HG02571 (cell line): ENCODE data around the gene RARRES2.
A peak's percentile ranks its signal among the peaks of the same experiment; 100 is the strongest.

ENCODE experiments used
- ATAC-seq: cut with Tn5 transposase; IDR thresholded peaks from one replicate; pipeline ENCODE4 v1.9.1; 2021; ENCODE audit warnings: mild to moderate bottlenecking, moderate library complexity; ENCODE audit not compliant: unreplicated experiment

The RARRES2 gene

DNA sequence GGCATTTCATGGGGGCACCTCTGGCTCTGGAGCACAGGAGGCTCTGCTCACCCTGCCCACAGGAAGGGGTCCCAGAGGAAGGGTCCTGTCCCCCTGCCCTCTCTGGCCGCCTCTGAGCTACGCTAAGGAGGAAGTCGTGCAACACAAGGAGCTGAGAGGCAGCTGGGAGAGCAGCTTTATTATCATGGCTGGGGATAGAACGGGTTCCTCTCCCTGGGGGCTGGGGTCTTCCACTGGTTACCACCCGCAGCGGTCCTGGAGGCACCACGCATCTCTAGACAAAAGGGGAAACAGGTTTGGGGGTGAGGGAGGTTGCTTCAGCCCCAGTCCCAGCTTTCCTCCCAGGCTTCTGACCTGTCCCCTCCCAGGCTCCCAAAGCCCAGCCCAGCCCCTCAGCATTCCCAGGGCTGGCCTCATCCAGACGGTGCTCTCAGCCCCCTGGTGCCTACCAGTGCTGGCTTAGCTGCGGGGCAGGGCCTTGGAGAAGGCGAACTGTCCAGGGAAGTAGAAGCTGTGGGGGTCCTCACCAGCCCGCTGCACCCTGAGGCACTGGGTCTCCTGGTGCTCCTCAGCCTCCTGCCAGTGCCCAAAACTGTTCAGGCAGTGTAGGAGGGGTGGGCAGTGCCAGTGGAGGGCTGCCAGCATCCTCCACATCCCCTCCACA, 3.1 kb downstream of the RARRES2 start:
- ATAC-seq: no peak

DNA sequence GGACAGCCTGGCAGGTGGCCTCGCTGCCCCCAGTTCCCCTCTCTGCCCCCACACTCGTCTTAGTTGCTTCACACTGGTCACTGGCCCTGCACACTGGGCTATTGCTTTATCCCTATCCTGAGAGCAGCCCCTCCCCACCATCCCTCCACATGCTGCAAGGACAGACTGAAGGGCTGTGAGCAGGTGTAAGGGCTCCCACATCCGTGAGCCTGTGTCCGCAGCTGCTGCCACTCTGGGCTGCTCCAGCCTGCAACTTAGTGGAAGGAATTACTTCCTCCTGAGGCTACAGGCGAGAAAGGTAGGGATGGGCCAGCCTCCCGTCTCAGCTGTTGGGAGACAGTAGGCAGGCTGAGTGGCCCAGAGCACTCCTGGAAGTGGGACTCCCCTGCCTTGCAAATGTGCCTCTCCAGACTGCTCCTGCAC, 3.8 kb downstream of the RARRES2 start:
- no peak for ATAC-seq

DNA sequence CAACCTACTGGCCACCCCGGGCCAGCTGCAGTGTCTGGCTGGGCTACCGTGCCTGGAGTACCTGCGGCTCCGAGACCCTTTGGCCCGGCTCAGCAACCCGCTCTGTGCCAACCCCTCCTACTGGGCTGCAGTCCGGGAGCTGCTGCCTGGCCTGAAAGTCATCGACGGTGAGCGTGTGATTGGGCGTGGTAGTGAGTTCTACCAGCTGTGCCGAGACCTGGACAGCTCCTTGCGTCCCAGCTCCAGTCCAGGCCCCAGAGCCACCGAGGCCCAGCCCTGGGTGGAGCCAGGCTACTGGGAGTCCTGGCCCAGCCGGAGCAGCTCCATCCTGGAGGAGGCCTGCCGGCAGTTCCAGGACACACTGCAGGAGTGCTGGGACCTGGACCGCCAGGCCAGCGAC, 4.2 kb downstream of the RARRES2 start:
- ATAC-seq: no peak

DNA sequence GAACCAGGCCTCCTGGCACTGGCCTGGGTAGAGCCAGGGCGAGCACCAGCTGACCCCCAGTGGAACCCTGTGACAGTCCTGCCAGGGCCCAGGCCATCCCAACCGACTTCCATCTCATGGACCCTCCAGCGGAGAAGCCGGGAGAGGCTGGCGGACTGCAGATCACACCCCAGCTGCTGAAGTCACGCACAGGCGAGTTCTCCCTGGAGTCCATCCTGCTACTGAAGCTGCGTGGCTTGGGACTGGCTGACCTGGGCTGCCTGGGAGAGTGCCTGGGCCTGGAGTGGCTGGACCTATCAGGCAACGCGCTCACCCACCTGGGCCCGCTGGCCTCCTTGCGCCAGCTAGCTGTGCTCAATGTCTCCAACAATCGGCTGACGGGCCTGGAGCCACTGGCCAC, 4.7 kb downstream of the RARRES2 start:
- ATAC-seq: no peak

DNA sequence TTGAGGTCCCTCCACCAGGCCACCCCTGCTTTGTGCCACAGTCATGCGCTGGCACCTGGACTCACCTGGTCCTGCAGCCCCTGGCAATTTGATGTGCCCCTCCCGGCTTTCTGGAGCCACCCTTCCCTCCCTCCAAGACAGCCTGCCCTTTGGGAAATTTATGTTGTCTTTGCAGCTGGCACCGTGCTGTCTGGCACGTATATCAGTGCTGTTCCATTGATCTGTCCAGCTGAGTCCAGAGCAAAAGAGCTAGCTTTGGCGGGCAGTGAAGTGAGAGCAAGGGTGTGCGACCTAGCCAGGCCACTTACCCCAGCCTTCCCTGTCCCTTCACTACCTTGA, 5.7 kb downstream of the RARRES2 start:
- no peak for ATAC-seq

DNA sequence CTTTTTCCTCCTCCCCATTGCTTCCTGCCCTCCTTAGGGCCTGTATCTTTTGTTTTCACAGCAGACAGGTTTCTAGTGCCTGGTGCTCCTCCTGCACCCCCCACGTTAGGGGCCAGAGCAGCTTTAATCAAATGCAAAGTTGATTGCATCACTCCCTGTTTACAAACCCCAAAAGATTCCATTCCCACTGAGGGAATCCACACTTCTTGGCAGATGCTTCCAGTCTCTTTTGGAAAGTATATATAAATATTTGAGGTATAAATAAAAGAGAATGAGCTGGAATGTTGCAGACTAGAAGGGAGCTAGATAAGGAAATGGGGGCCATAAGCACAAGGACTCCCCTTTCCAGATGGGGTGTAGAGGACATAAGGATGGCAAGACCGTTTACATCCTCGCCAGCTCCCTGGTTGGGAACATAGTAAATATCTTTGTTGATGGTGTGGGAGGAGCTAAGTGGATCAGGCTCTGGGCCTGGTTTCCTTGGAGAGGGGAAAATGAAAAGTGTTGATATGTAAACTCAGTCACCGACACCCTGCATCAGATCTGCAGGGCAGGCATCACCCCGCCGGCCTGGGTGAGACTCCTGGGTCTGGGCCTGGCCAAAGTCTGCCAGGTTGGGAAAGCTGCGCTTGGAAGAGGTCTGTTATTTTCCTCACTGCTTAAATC, 6.2 kb downstream of the RARRES2 start:
- no peak for ATAC-seq

DNA sequence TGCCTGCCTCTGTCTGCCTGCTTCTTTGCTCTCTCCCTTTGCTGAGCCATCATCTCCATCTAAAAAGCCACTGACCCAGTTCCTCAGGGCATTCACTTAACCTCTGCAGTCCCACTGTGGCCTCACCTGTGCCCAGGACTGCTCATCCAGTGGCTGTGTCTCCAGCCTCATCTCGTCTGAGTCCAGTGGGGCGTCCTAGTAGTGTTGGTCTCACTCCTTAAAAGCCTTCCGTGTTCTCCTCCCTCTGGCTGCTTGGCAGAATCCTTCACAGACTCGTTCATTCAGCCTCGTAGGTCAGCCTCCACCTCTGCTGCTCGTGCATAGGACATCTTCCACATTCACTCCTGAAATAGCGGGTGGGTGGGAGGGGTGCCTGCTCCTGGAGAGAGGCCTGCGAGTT, 7.3 kb downstream of the RARRES2 start:
- no peak for ATAC-seq

DNA sequence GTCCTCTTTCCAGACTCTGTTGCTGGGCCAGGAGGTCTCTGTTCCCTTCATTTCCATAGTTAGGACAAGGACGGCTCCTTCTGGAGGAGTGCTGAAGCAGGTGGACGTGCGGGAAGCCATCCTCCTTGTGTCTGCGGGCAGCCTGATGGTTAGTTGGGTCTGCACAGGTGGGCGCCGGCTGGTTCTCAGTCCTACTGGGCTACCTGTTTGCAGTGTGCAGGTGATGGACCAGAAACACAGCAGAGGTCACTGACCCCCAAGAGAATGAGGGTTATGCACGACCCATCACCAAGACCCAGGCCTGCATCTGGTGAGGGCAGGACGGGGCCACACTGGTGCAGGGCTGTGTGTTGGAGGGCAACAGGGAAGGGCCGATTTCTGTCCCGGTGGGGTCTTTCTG, 7.8 kb downstream of the RARRES2 start:
- ATAC-seq: no peak

DNA sequence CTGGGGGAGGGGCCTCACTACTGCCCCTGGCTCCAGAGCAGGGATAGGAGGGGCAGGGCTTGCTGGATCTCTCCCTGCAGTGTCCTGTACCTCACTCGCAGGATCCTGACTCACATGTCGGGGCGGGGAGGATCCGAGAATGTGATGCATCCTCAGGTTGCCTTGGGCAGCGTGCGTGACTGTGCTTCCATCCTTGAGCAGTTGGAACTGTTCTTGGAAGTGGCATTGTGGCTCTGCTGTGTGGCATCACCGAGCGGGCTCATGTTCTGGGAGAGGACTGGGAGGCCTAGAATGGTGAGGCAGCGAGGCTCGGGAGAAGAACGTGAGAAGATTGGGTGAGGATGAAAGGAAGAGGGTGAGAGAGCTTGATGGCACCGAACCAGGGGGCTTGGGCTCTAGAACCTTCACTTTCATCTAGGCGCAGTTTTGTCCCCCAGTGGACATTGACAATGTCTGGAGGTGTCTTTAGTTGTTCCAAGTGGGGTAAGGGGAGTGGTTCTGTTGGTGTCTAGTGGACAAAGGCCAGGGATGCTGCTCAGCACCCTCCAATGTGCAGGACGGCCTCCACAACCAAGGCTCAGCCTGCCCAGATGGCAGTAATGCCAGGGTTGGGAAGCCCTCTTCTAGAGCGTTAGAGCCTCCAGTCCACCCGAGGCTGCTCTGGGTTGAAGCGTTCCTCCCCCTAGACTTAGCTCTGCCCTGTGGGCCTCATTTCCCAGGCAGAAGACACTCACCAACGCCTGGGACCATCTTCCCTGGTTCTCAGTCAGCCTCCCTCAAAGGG, 8.4 kb downstream of the RARRES2 start:
- no peak for ATAC-seq

DNA sequence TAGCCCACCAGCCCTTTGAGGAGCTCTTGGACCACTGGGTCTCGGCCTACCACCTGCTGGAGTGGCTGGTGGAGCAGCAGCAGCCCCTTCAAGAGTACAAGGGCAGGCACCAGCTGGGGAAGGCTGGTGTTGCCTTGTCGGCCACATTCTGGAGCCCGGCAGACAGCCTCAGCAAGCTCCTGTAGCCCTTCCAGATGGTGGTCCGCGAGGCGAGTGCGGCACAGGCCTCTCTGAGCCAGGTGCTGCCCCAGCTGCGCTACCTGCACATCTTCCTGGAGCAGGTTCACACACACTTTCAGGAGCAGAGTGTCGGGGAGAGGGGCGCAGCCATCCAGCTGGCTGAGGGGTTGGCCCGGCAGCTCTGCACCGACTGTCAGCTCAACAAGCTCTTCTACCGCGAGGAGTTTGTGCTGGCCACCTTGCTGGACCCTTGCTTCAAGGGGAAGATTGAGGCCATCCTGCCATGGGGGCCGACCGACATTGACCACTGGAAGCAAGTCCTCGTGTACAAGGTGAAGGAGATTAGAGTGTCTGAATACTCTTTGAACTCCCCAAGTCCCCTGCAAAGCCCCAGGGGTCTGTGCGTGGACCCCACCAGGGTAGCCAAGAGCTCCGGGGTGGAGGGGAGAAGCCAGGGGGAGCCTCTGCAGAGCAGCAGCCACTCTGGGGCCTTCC, 11.1 kb downstream of the RARRES2 start:
- no peak for ATAC-seq

DNA sequence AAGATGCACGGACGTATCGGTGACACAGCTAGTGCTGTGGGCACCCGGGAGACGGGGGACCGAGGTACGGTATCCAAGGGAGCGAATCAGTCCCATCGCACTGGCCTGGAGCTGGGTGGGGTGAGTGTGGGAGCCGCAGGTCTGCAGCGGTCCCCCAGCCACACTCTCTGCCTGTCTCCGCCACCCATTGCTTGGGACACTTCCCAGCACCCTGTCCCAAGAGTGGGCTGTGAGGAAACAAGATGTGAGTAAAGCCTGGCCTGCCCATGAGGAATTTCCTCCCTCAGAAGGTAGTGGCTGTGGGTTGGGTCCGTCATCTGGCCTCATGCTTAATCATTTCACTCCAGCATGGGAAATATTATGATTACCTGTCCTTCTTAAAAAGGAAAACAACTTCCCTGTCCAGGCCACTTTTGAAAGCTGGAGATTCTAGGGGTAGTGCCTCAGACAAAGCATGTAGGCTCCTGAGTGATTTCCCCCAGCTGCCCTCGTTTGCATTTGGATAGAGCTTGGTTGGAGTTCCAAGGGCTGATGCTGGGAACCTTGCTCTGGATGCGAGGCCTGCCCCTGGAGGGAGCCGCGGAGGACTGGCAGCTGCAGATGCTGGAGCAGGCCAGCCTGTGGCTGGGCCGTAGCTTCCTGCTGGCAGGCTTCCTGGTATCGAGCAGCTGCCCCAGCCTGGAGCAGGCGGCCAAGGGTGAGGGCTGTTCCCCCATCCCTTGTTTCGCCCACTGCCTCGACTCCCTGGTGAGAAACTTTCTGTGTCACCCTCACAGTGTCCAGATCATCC, 11.9 kb downstream of the RARRES2 start:
- ATAC-seq: no peak

DNA sequence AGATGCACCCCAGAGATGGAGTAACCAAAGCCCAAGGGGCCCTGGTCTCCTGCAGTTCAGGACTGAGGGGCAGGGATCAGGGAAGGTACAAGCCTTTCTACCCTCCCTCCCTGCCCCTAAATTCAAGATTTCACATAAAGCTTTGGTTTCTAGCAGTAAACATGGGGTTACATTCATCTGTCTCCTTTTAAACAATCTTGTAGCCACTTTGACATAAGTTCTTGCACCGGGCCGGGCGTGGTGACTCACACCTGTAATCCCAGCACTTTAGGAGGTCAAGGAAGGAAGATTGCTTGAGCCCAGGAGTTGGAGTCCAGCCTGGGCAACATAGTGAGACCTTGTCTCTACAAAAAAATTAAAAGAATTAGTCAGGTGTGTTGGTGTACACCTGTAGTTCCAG, 14.1 kb downstream of the RARRES2 start:
- ATAC-seq: no peak

DNA sequence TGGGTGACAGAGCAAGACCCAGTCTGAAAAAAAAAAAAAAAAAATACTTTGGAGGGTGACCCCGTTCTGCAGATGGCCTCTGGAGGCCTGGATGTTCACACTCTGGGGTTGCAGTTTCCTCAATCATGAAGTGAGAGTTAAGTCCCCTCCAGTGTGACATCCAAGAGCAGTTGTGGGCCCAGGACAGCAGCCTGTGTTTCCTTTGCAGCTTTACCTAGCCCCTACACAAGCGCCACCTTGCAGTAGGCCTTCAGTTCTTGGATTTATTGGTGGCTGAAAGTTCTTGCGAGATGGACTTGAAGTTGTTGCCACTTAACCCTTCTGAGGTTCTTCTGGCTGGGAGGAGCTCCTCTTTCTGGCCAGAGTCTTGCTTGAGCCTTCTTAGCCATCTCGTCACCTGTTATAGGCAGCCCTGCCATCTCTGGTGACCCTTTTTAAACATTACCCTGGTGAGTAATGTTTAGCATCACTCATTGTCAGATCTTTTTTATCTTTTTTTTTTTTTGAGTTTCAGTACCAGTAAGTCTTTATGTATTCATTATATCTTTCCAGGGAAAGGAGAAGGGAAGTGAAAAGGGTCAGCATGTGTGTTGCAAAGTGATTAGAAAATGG, 14.7 kb downstream of the RARRES2 start:
- ATAC-seq: no peak

DNA sequence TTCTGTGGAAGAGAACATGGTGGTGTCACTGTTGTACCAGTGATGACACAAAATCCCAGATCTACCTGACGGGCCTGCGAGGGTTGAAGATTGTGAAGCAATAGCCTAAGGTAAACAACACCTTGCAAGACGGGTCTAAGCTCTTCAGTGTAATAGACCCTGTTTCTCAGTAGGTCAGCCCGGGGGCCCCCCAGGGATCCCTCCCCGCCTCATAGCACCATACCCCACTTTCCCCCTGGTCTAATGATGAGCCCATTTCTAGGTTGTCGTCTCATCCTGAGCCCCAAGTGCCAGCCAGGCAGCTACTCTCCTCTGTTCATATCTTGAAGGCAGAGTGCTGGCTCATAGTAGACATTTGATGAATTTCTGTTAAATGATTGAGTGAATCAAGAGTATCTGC, 15.5 kb downstream of the RARRES2 start:
- no peak for ATAC-seq

DNA sequence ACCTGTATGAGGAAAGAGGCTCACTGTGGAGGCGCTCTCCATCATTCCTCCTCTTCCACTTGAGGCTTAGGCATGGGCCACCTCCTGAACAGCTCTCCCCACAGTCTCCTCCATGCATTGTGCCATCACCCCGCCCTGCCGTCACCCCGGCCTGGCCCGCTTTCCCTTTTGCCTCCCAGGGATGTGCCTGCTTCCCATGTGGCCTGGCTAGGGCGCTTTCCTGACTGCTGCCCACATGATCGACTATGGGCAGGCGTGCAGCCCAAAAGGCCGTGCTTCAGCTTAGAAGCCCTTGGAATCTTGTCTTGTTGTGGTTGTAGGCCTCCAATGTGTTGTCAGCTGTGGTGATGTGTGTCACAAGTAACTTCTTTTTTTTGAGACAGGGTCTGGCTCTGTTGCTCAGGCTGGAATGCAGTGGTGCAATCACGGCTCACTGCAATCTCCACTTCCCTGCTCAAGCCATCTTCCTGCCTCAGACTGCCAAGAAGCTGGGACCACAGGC, 16.3 kb downstream of the RARRES2 start:
- no peak for ATAC-seq

DNA sequence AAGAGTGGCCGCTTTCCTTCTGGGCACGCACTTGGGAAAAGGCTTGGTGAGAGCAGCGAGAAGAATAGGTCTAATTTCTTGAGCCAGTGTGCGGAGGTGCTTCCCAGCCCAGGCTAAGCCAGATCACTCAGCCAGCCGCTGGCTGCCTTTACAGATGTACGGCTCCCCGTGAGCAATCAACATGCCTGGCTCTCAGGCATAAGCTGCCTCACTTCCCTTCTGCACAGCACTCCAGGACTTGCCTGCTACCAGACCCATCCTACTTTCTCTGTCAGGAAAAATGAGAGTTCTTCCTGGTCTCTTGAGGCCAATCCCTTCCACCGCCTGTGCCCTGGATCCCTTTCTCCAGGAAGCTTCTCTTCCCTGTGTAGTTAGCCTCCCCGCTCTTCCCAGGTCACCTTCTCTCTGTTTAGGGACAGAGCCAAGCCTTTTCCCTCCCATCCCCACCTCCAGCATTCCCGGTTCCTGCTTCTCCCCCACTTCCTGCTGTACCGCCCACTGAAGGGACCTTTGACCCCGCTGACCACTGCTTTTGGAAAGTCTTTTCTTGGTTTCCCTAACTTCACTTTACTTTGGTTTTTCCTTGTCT, 17.0 kb downstream of the RARRES2 start:
- no peak for ATAC-seq

DNA sequence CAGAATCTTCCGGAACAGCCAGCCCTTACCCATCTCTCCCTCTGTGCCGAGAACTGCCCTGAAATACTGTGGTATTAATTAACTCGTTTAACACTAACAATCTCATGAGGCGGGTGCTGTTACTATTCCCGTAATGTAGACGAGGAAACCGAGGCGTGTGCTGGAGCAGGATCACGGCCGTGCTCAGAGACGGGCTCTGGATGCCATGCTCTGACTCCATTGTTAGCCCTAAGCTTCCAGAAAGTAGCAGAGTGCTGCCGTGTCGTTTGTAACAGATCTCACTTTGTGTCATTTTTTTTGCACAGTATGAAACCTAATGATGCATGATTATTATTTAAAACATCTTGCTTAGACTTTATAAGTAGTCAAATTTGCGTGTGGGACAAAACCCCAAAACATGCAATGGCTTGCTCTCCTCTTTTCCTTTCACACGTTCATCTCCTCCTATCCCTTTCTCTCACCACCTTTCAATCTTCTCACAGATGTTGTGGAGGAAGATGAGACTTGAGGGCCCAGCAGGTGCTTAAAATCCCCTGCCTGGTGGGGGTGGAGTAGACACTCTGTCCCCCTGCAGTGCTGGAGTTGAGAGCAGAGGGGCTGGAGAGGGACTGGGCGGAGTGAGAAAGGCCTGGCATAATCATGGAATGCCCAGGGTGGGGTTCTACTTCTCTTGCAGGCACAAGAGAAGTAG, 17.6 kb downstream of the RARRES2 start:
- peak; percentile 20 for ATAC-seq

DNA sequence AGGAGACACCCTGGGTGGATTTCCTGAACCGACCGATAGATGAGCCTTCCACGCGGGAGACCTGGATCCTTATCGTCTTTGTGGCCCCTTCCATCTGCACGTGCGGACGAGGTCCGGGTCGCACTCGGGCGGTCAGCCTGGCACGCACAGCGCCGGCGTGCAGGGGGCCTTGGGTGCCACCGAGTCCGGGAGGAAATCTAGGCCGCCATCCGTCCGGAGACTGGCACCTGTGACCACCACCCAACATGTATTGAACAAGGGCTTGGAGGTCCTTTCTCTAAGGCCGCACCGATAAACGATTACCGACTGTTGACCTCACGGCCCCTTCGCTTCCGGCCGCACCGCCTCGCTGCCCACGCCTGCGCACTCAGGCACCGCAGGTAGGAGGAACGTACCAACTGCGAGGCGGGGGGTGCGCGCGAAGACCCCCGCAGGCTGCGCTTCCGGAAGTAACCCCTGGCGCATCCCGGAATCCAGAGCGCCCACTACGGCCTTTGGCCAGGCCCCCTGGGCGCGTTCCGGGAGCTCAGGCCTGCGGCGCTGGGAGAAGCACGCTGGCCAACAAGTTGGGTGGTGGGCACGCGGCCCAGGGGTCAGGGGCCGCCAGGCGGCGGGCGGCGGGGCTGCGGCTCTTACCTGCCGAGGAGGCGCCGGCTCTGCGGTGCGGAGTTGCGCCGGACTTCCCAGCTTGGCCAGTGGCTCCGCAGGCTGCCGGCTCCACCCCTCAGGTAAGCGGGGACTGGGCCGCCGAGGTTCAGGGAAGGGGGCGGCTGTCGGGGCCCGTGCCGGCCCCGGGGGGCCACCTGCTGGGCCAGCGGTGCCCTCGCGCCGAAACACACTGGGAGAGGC, 18.4 kb downstream of the RARRES2 start, which contains the start of the genes ACTR3C and LRRC61:
ACTR3C (minus strand) TSS at position 713 of the 849 bp plus-strand sequence. CDS start 28,249 bp downstream, outside the sequence.
LRRC61 (plus strand) TSS at position 523 of the 849 bp plus-strand sequence. CDS start 13,507 bp downstream, outside the sequence.
- ATAC-seq: peak; percentile 65
